Glomerular visceral epithelial cell (primary cell): Measurements from ENCODE around the gene VAT1.

Experiments
- DNase-seq: peaks from one replicate; pipeline ENCODE4 v3.0.0-alpha.2; 2016; ENCODE audit errors: extremely low spot score

Gene VAT1

DNA sequence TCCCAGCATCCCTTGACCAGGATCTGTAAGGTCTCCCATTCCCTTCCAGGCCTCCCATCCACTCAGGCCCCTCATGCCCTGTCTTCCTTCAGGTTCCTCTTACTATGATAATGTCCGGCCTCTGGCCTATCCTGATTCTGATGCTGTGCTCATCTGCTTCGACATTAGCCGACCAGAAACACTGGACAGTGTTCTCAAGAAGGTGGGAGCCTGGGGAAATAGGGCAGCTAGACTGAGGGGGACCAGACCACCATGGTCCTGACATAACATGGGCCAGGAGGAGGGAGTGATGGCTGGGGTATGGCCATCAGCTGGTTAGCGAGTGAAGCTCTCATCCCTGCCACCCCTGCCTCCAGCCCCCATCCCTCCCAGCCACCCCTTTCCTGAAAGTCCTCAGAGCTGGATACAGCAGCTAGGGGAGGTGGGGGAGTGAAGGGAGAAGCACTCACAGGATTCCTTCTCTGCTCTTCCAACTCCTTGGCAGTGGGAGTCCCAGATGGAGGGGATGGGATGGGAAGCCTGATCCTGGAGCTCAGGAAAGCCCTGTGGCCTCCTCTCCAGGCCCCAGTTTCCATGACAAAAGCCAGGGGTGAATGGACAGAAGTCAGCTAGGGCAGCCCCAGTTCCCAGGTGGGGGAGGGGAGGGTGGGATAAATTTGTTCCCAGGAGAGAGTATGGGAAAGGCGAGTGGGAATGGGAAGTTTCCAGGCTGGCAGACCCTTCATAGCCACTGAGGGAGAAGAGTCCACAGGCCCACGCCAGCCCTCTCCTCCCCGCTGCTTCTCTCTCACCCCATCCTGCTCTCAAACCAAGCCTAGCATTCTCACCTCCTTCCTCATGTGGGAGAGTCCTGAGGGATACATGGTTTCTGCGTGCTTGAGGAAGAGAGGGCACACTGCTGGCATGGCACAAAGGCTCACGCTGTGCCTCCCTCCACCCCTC lies 5.2 kb upstream of the VAT1 start:
- DNase-seq: no peak

DNA sequence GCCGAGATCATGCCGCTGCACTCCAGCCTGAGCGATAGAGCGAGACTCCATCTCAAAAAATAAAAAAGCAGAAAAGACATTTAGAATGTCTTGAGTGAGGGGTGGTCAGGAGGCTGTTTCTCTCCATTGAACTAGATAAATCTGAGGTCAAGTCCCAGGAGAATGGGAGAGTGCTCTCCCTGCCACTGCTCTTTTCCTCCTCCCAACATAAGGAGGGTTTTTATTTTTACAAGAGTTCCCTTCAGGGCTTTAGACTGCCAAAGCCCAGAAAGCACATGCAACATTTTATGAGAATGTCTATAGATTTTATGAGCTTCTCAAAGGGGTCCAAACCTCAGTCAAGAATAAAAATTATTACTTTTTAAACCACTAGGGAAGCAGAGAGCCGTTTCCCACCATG lies 4.4 kb upstream of the VAT1 start:
- no peak for DNase-seq

DNA sequence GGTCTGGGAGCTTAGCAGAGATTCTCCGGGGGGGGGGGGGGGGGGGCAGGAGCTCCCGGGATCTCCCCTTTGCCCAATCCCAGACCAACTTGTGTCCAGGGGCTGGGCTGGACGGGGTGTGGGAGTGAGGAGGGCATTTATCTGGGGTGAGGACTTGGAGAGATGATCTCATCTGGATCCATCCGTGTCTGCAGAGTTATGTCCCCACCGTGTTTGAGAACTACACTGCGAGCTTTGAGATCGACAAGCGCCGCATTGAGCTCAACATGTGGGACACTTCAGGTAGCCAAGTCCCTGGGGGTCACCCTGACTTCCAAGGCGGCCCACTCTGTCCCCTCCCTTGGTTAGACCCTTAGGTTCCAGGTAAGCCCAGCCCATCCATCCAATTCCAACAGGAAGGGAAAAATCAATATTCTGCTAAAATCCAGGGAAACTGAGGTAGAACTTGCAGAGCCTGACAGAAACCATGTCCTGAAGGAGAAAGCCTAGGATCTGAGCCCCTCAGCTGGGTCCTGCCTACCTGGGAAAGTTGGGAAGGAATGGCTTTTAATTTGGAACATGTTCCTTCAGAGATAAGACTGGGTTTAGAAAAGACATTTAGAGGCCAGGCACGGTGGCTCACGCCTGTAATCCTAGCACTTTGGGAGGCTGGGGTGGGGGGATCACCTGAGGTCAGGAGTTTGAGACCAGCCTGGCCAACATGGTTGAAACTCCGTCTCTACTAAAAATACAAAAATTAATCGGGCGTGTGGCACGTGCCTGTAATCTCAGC lies 3.8 kb upstream of the VAT1 start:
- DNase-seq: no peak

DNA sequence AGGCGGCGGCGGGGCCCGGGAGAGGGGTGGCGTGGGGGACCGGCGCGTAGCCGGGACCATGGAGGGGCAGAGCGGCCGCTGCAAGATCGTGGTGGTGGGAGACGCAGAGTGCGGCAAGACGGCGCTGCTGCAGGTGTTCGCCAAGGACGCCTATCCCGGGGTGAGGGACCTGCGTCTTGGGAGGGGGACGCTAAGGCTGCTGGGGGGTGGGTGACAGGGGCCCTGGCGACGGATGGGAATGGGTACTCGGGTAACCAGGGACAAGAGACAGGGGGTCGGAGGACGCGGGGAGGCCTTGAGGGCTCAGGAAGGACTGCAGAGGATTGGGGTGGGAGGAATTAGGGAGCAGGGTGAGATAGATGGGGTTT lies 3.1 kb upstream of the VAT1 start:
- DNase-seq: no peak

DNA sequence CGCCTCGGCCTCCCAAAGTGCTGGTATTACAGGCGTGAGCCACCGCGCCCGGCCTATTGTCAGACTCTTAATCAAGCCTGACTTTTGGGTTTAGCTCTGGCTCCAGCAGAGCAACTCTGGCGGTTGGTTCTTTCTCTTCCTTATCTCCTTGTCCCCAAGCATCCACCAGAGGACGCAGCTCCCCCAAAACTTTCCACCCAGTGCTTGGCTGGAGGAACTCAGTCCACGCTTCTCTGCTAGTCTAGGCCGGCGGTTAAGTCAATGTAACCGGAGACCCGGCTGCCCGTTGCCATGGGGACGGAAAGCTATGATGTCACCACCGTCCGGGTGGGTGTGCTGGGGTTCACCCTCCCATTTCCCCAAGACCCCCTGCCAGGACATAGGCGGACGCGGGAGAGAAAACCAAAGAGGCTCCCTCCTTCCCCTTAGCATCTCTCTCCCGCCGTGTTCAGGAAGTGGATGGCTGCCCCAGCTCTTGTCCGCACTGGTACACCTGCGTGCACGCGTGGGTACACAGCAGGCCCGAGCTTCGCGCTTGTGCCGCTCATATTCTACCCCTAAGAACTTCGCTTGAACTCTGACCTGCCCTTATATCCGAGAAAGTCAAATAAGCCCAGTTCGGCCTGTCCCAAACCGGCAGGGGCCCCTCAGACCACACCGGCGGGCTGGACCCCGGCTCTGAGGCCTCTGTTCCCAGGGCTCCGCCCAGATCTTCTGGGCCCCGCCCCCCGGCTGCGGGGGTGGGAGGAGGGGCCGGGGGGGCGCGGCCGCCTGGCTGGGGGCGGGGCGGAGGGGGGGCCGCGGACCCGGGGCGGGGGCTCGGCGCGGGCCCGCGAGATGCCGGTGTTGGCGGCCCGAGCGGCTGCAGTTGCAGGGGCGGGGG lies 2.5 kb upstream of the VAT1 start, which contains the start of gene RND2:
TSS of gene RND2 (plus strand) at position 825 of the 883 bp plus-strand sequence. CDS start 117 bp downstream, outside the sequence.
- peak; percentile 95 for DNase-seq

DNA sequence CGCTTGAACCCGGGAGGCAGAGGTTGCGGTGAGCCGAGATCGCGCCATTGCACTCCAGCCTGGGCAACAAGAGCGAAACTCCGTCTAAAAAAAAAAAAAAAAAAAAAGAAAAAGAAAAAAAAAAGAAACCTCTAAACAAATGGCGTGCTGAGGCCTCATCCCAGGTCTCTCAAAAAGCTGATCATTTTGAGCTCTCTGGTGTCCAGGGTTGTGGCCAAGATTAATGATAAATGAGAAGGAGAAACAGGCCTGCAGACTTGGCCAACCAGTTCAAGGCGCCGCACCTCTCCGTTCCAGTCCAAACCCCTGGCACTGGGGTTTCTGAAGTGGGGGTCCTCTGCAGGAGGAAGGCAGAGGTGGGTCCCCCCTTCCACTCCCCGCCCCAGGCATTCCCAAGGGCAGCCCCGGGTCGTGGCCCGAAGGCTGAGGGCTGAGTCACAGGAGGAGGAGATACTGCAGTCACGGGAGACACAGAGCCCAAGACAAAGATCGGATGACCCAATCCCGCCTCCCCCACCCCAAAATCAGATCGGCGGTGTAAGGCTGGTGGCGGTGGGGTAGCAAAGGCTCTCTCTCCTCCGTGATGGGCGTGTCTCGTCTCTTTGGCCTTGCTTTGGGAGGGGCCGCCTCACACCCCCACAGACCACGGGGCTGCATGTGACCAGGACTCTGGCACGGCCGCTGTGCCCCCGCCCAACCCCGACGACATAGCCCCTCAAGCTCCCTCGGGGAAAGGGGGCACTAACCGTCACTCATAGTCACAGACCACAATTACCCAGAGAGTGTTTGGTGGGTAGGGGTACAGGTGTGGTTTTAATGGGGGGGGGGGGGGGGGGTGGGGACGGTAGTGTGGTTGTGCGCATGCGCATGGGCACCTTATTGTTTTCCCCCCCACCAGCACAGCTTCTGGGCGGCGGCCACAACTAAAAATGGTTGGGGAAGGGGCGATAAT lies 1.1 kb downstream of the VAT1 start:
- DNase-seq: peak; percentile 83

DNA sequence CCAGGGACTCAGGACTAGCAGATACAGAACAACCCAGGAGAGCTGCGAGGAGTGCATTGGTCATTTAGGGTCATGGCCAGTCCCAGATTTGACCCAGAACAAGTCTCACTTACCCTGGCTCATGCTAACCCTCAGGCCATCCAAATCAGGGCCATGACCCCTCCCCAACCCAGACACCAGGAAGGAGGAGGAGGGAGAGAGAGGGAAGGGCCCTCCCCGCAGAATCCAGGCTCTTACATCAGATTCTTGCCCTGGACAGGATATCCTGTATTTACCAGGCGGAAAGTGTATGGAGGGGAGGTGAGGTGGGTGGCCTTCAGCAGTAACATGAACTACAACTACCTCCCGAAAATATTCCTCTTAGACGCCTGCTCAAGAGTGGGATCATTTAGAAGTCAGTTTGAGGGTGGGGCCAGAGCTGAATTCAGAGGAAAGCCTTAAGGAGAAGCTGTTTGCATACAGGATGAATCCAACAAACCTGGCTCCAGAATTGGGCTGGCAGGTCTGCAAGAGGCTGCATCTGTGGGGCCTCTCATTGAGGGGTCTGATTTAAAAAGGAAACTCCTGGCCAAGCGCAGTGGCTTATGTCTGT lies 2.1 kb downstream of the VAT1 start:
- DNase-seq: no peak

DNA sequence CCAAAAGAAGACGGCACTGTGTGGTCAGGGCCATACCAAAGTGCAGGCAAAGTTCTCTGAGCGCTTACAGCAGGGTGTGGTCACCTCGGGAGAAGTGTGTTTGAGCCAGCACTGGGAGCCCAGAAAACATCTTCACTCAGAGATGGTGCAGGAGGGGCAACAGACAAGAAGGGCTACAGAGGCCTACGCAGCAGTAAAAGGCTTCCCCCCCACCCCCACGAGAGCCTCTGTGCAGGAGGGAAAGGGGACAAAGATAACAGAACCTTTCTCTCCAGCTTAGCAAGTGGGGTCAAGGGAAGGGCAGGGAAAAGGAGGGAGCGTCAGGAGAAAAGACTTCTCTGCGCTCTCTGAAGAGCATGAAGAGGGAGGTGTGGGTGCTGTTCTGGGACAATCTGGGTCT lies 2.8 kb downstream of the VAT1 start:
- no peak for DNase-seq

DNA sequence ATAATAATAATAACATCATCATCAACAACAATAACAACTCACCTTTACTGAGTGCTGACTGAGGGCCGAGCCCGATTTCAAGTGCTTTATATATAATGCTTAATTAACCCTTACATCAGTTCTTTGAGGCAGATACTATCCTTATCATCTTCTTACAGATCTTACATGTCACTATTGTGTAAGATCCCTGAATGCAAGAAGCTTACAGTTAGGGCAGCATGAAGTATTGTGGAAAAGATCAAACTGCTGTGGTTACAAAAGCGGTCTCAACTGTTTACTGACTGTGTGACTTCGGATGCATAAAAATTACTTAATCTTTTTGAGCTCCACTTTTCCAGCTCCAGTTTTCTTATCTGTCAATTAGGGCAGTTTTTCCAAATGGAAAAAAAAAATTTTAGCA lies 3.3 kb downstream of the VAT1 start:
- no peak for DNase-seq

DNA sequence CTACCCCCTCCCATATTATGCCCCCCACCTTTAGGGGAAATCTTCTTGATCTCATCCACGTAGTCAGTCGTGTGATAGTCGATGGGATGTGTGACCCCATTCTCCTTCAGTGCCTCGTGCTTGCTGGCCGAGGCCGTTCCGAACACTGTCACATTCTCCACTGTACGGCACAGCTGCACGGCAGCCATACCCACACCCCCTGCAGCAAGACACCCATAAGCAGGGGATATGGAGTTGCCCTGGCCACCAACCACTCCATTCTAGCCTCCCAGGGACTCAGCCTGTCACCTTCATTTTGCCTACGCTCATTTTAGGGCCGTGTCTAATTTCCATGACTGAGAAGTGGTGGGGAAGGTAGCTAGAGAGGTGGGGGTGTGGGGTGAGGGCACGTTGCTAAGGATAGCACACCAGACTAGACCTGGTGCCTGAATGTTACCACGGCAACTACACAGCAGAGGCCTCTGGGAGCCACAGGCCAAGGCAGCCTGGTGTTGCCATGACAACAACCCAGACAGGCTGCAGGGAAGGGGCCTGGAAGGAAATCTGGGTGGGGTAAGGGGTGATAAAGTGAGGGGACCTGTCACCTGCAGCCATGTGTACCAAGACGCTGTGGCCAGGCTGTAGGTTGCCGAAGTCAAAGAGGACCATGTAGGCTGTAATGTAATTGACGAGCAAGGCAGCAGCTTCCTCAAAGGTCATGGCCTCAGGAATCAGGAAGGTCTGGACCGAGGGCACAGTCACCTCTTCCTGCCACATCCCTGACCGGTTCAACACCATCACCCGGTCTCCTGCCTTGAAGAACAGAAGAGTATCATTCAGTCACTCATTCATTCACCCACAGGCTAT lies 4.0 kb downstream of the VAT1 start:
- no peak for DNase-seq

DNA sequence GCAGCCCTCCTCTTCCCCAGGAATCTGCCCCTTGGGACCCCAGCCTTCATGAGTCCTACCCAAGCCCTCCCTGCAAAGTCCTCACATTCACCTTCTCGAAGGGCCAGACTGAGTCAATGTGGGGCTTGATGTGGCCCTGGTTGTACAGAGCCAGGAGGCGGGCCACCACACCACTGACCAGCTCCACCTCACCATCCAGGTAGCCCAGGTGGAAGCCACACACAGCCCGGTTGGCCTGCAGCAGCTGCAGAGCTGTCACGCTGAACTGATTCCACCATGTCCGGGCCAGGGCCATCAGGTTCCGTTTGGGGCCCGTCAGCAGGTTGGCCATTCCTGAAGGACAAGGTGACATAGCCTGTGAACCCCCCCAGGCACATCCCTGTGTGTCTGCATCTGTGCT lies 6.0 kb downstream of the VAT1 start:
- DNase-seq: no peak

DNA sequence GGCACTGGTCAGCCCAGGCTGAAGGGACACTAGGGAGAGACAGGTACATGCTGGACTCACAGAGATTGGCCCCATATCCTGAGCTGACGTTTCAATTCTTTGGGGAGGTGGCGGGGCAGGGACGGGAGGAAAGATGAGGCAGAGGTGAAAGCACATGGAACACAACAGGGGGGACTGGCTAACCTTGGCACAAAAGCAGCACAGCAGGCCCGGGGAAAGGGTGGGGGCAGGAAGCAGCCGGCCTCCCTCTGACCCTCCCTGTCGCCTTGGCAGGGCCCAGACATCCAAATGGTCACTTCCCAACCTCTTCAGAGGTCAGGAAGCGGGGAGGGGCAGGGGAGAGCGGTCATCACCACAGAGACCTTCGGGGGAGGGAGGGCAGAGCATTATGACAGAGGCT lies 6.6 kb downstream of the VAT1 start:
- no peak for DNase-seq

DNA sequence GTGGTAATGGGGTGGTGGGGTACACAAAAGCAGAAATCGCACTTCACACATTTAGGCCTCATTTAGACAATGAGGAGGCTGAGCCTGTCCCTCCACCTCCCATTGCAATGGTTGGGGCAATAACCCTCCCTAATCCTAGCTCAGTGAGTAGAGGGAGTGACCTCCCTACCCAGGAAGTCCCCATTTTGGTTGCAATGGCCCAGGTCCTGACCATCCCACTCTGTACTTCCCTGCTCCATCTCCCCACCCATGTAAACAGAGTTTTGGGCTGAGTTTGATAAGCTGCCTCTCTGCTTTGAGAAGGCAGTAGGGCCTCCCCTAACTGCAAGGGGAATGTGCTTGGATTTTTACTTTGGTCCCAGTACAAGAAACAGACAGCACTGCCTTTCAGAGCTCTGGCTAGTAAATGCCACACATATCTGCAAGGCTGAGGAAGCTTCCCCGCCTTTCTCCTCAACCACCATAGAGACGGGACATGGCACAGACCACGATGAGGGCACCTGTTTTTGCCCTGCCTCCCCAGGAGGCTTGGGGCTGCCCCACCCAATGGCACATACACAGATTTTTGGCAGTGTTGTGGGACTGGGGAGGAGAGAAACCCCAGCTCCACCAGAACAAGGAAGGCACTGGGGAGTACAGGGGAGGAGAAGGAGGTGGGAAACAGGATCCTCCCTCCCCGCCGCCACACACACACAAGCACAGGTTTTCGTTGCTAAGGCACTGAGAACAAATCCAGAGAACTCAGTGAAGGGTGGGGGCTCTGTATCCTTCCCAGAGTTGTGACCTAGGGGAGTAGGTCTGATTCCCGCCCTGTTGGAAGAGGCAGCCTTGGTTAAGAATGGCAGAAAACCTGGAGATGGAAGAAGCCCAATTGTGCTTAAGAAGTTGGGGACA lies 7.3 kb downstream of the VAT1 start:
- DNase-seq: no peak

DNA sequence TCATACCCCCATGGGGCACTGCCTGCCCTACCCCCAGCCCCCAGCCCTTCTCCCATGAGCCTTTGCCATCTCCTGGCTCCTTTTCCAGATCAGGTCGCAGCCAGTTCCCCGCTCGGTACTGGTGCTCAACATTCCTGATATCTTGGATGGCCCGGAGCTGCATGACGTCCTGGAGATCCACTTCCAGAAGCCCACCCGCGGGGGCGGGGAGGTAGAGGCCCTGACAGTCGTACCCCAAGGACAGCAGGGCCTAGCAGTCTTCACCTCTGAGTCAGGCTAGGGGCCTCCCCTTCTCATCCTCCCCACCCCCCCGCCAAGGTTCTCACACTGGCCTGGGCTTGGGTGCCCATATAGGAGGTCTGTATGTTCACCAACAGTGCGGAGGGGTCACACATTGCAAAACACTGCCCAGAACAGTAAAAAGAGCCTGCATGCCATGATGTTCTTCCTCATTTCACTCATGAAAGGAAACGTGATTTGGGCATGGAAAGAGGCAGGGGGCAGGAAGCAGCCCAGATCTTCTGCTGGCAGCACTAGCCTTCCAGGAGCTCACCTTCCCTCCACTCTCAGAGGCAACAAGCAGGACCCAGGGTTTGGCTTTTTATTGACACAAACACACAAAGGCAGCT lies 8.1 kb downstream of the VAT1 start:
- no peak for DNase-seq

DNA sequence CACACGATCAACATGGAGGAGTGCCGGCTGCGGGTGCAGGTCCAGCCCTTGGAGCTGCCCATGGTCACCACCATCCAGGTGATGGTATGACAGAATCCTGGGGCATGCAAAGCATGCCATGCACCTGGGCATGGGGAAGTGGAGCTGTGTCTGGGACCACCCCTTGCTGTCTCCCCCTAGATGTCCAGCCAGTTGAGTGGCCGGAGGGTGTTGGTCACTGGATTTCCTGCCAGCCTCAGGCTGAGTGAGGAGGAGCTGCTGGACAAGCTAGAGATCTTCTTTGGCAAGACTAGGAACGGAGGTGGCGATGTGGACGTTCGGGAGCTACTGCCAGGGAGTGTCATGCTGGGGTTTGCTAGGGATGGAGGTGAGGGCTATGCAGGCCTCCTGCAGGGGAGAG lies 8.9 kb downstream of the VAT1 start:
- no peak for DNase-seq

DNA sequence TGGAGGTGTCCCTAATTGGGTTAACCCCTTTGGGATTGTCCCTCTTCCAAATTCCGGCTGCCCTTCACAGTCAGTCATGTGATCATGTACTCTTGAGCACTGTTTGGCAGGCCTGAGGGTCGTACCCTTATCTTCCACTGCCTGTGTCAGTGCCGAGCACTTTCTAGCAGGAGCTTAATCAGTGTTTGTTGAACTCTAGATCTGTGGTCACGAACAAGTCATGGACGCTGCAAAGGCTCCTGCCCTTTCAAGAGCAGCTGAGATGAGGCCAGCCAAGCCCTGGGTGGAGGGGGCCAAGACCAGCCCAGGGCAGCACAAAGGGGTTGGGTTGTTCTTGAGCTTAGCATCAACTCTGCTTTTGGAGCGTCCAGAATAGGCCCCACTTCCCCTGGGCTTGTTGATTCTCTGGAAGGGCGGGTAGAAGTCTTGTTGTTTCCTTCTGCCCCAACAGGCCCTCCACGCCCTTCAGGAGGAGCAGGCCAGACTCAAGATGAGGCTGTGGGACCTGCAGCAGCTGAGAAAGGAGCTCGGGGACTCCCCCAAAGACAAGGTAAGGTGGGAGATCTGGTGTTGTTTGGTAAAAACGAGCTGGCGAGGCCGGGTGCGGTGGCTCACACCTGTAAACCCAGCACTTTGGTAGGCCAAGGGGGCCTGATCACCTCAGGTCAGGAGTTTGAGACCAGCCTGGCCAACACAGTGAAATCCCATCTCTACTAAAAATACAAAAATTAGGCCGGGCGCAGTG lies 10.3 kb downstream of the VAT1 start:
- DNase-seq: no peak

DNA sequence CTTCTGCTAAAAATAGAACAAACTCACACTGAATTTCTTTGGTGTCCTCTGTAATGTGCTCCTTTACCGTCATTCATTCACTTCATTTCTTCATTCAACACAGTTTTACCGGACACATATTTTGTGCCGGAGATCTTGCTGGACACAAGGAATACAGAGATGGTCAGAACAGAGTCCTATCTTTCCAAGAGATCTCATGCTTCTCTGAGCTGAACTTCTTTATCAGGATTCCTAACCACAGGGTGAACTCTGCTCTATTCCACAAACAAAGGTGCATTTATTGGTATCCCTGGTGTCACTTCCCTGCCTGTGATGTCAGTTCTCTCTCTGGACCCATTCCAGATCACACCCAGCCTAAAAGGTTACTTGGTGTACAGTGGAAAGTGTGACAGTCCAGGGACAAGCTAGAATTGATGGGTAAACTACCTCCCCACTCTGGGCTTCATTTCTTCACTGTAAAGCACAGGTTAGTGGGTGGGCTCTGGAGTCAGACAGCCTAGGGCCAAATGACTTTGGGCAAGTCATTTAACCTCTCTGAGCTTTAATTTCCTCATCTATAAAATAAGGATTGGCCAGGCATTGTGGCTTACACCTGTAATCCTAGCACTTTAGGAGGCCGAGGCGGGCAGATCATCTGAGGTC lies 11.4 kb downstream of the VAT1 start:
- DNase-seq: no peak
